HEK293 (cell line): Measurements from ENCODE around the gene ZDHHC17.

Experiments
- CTCF ChIP-seq: fragments of 450-650 bp; formaldehyde crosslinking; IDR thresholded peaks from 2 replicates; pipeline ENCODE4 v1.5.1; 2016; ENCODE audit warnings: missing biosample characterization, missing genetic modification characterization
- PRDM2 ChIP-seq: fragments of 450-650 bp; formaldehyde crosslinking; IDR thresholded peaks from 2 replicates; pipeline ENCODE4 v1.5.1; 2016; ENCODE audit warnings: missing biosample characterization, missing genetic modification characterization, borderline replicate concordance

GRCh38 chr12:76784600-76785051 lies 20.7 kb downstream of the ZDHHC17 start:
- TF ChIP-seq PRDM2 (tag by site-specific recombination) (no peak), CTCF (no peak)
